ENCODE measurements around the gene TMEM184B.

TMEM184B gene

GRCh38 chr22:38304526-38304925 is 31.7 kb upstream of the TMEM184B start:
- no peak overlapping the region for H3K27ac ChIP-seq (ENCODE audit: low read length)
- no peak overlapping the region for H3K4me3 ChIP-seq (ENCODE audit: low read length)
- no peak for DNase-seq (ENCODE audit: low read depth, low spot score)
- H3K36me3 ChIP-seq (ENCODE audit: control insufficient read depth, insufficient read depth, low read length) = peaks cover 53% of the 10 kb centered on the region
- no CpG with 5 or more reads among the region's 13 CpGs for WGBS (ENCODE audit: insufficient coverage, insufficient read length)
- H3K9me3 ChIP-seq (ENCODE audit: control insufficient read depth, insufficient read depth, low read length) = no peaks in the 10 kb centered on the region
- H3K27me3 ChIP-seq (ENCODE audit: control insufficient read depth, insufficient read depth, low read length) = no peaks in the 10 kb centered on the region
- no peaks in the 10 kb centered on the region; the same call in 1 of the 2 replicates for H3K4me1 ChIP-seq (ENCODE audit: control insufficient read depth, insufficient read depth, low read length)

DNA sequence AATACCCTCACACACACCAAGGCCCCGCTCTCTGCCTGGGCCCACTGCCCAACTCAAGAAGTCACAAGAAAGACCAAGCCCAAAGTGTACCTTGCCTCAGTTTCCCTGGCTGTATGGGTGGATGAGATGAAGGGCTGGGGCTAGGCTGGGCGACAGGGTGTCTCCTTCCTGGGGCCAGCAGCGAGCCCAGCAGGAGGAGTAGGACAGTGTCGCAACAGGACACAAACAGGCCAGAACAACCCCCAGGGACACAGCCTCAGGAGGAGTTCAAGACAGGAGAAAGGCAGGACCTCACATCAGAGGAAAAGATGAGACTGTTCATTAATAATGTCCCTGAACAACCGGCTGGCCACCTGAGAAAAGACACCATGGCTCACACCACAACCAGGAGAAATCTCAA is 31.2 kb upstream of the TMEM184B start:
- no CpG with 5 or more reads among the region's 5 CpGs for WGBS (ENCODE audit: insufficient coverage, insufficient read length)
- Histone ChIP-seq H3K9me3 (ENCODE audit: control insufficient read depth, insufficient read depth, low read length) (no peaks in the 10 kb centered on the region), H3K27ac (ENCODE audit: low read length) (no peak overlapping the region), H3K4me1 (ENCODE audit: control insufficient read depth, insufficient read depth, low read length) (no peaks in the 10 kb centered on the region; the same call in 1 of the 2 replicates), H3K4me3 (ENCODE audit: low read length) (no peak overlapping the region), H3K36me3 (ENCODE audit: control insufficient read depth, insufficient read depth, low read length) (peaks cover 55% of the 10 kb centered on the region), H3K27me3 (ENCODE audit: control insufficient read depth, insufficient read depth, low read length) (no peaks in the 10 kb centered on the region)
- DNase-seq (ENCODE audit: low read depth, low spot score) = no peak

DNA sequence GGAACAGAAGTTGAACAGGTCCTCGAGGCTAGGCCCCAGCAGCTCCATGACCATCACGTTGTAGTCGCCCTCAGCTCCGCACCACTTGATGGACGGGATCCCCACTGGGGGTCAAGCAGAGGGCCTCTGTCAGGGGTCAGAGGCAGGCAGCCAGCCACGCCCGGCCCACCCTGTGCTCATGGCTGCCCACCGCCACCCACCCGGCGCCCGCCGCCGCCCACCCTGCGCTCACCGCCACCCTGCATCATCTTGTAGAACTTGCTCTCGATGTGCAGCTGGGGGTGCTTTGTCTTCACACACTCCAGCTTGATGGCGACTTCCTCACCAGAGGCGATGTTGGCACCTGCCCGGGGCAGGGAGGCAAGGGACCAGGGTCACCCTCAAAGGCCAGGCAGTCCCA is 30.1 kb upstream of the TMEM184B start:
- H3K9me3 ChIP-seq (ENCODE audit: control insufficient read depth, insufficient read depth, low read length) = no peaks in the 10 kb centered on the region
- no peaks in the 10 kb centered on the region for H3K4me1 ChIP-seq (ENCODE audit: control insufficient read depth, insufficient read depth, low read length)
- DNase-seq (ENCODE audit: low read depth, low spot score) = no peak
- no peaks in the 10 kb centered on the region for H3K27me3 ChIP-seq (ENCODE audit: control insufficient read depth, insufficient read depth, low read length)
- H3K36me3 ChIP-seq (ENCODE audit: control insufficient read depth, insufficient read depth, low read length) = peaks cover 59% of the 10 kb centered on the region
- no peak overlapping the region for H3K27ac ChIP-seq (ENCODE audit: low read length)
- H3K4me3 ChIP-seq (ENCODE audit: low read length) = no peak overlapping the region
- no CpG with 5 or more reads among the region's 19 CpGs for WGBS (ENCODE audit: insufficient coverage, insufficient read length)

GRCh38 chr22:38300946-38301345 is 28.1 kb upstream of the TMEM184B start:
- Histone ChIP-seq H3K9me3 (ENCODE audit: control insufficient read depth, insufficient read depth, low read length) (no peaks in the 10 kb centered on the region), H3K36me3 (ENCODE audit: control insufficient read depth, insufficient read depth, low read length) (peaks cover 78% of the 10 kb centered on the region), H3K4me1 (ENCODE audit: control insufficient read depth, insufficient read depth, low read length) (no peaks in the 10 kb centered on the region), H3K4me3 (ENCODE audit: low read length) (no peak overlapping the region), H3K27ac (ENCODE audit: low read length) (no peak overlapping the region), H3K27me3 (ENCODE audit: control insufficient read depth, insufficient read depth, low read length) (no peaks in the 10 kb centered on the region)
- no peak for DNase-seq (ENCODE audit: low read depth, low spot score)
- no CpG with 5 or more reads among the region's 3 CpGs for WGBS (ENCODE audit: insufficient coverage, insufficient read length)

DNA sequence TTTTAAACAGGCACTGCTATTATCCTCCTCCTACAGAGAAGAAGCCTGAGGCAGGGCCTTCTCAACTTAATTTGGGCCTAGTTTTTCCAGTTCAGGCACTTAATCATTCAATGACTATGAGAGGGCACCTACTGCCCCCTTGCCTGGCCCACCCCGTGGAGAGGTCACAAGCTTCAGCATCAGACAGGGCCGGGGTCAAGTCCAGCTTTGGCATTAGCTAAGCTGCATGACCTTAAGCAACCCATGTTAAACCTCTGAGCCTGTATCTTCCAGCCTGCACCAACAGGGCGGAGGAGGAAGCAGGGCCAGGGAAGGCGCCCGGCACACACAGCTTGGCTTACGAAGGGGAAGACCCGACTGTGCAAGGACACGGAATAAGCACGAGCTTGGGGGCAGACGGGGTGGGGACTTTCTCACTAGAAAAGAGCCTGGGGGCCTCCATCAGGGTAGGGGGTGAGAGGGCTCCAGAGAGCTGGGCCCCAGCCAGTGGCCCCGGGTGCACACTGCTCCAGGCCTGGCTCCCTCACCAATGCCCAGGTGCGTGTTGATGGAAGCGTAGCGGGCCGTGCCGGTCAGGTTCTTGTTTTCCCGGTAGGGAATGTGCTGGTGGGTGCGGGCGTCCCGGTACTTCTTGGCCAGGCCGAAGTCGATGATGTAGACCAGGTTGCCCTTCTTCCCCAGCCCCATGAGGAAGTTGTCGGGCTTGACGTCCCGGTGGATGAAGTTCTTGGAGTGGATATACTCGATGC is 27.6 kb upstream of the TMEM184B start:
- no peaks in the 10 kb centered on the region for H3K27me3 ChIP-seq (ENCODE audit: control insufficient read depth, insufficient read depth, low read length)
- H3K36me3 ChIP-seq (ENCODE audit: control insufficient read depth, insufficient read depth, low read length) = peaks cover 84% of the 10 kb centered on the region
- H3K4me3 ChIP-seq (ENCODE audit: low read length) = no peak overlapping the region
- WGBS (ENCODE audit: insufficient coverage, insufficient read length) = no CpG with 5 or more reads among the region's 26 CpGs
- H3K4me1 ChIP-seq (ENCODE audit: control insufficient read depth, insufficient read depth, low read length) = no peaks in the 10 kb centered on the region
- no peak overlapping the region for H3K27ac ChIP-seq (ENCODE audit: low read length)
- DNase-seq (ENCODE audit: low read depth, low spot score) = no peak
- H3K9me3 ChIP-seq (ENCODE audit: control insufficient read depth, insufficient read depth, low read length) = no peaks in the 10 kb centered on the region

DNA sequence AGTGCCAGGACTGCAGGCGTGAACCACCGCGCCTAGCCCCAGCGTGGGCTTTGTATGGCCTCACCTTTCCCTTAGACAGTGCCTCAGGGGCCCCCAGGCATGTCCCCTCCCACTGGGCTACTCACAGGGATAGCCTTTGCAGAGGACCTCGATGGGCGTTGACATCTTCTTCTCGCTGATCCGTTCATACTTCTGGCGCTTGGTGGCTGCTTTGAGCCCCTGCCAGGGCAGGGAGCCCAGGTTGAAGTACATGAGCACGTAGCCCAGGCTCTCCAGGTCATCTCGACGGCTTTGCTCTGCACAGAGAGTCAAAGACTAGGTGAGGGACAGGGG is 26.9 kb upstream of the TMEM184B start:
- no CpG with 5 or more reads among the region's 12 CpGs for WGBS (ENCODE audit: insufficient coverage, insufficient read length)
- Histone ChIP-seq H3K4me3 (ENCODE audit: low read length) (no peak overlapping the region), H3K4me1 (ENCODE audit: control insufficient read depth, insufficient read depth, low read length) (no peaks in the 10 kb centered on the region), H3K36me3 (ENCODE audit: control insufficient read depth, insufficient read depth, low read length) (peaks cover 88% of the 10 kb centered on the region), H3K9me3 (ENCODE audit: control insufficient read depth, insufficient read depth, low read length) (no peaks in the 10 kb centered on the region), H3K27ac (ENCODE audit: low read length) (no peak overlapping the region), H3K27me3 (ENCODE audit: control insufficient read depth, insufficient read depth, low read length) (no peaks in the 10 kb centered on the region)
- no peak for DNase-seq (ENCODE audit: low read depth, low spot score)

DNA sequence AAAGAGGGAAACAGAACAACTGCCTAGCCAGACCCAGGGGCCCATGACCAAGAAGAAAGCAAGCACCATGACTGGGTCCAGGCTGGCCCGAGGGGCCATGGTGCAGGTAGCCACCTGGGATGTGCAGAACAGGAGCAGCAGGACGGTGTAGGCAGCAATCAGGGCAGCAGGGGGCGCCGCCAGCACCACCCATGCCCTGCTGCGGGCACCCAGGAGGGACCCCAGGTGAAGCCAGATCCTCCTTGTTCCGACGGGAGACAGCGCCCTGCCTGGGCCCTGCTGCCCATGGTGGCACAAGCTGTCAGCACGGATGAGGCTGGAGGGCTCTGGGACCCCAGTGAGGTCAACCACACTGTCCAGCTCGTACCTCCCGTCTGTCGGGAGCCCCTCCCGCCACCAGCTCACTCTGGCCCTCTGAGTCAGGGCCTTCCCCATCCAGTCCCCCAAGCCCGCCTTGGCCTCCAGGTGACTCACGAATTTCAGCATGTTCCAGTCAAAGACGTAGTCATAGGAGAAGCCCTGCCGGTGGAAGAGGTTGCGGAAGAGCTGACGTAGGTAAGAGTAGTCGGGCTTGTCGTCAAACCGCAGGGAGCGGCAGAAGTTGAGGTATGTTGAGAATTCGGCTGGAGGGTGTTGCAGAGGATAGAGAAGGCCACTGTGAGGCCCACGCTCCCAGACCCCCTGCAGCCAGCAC is 25.6 kb upstream of the TMEM184B start:
- DNase-seq (ENCODE audit: low read depth, low spot score) = no peak
- H3K36me3 ChIP-seq (ENCODE audit: control insufficient read depth, insufficient read depth, low read length) = peaks cover 95% of the 10 kb centered on the region
- no peaks in the 10 kb centered on the region for H3K27me3 ChIP-seq (ENCODE audit: control insufficient read depth, insufficient read depth, low read length)
- no peaks in the 10 kb centered on the region for H3K4me1 ChIP-seq (ENCODE audit: control insufficient read depth, insufficient read depth, low read length)
- WGBS (ENCODE audit: insufficient coverage, insufficient read length) = no CpG with 5 or more reads among the region's 25 CpGs
- H3K9me3 ChIP-seq (ENCODE audit: control insufficient read depth, insufficient read depth, low read length) = no peaks in the 10 kb centered on the region
- H3K27ac ChIP-seq (ENCODE audit: low read length) = no peak overlapping the region
- no peak overlapping the region for H3K4me3 ChIP-seq (ENCODE audit: low read length)

GRCh38 chr22:38296372-38296771 is 23.6 kb upstream of the TMEM184B start:
- no peaks in the 10 kb centered on the region for H3K9me3 ChIP-seq (ENCODE audit: control insufficient read depth, insufficient read depth, low read length)
- no peak for DNase-seq (ENCODE audit: low read depth, low spot score)
- no CpG with 5 or more reads among the region's 4 CpGs for WGBS (ENCODE audit: insufficient coverage, insufficient read length)
- H3K4me3 ChIP-seq (ENCODE audit: low read length) = no peak overlapping the region
- no peak overlapping the region for H3K27ac ChIP-seq (ENCODE audit: low read length)
- H3K36me3 ChIP-seq (ENCODE audit: control insufficient read depth, insufficient read depth, low read length) = peaks cover 83% of the 10 kb centered on the region
- H3K27me3 ChIP-seq (ENCODE audit: control insufficient read depth, insufficient read depth, low read length) = no peaks in the 10 kb centered on the region
- H3K4me1 ChIP-seq (ENCODE audit: control insufficient read depth, insufficient read depth, low read length) = no peaks in the 10 kb centered on the region

- WGBS (ENCODE audit: insufficient coverage, insufficient read length) = no CpG with 5 or more reads among the region's 9 CpGs
- Histone ChIP-seq H3K4me3 (ENCODE audit: low read length) (no peak overlapping the region), H3K27ac (ENCODE audit: low read length) (no peak overlapping the region)
Observed at GRCh38 chr22:38295863-38296262, 23.1 kb upstream of the TMEM184B start.

GRCh38 chr22:38295339-38295738 is 22.5 kb upstream of the TMEM184B start:
- Histone ChIP-seq H3K4me3 (ENCODE audit: low read length) (no peak overlapping the region), H3K4me1 (ENCODE audit: control insufficient read depth, insufficient read depth, low read length) (no peaks in the 10 kb centered on the region), H3K27ac (ENCODE audit: low read length) (no peak overlapping the region), H3K9me3 (ENCODE audit: control insufficient read depth, insufficient read depth, low read length) (no peaks in the 10 kb centered on the region), H3K36me3 (ENCODE audit: control insufficient read depth, insufficient read depth, low read length) (peaks cover 78% of the 10 kb centered on the region), H3K27me3 (ENCODE audit: control insufficient read depth, insufficient read depth, low read length) (no peaks in the 10 kb centered on the region)
- WGBS (ENCODE audit: insufficient coverage, insufficient read length) = no CpG with 5 or more reads among the region's 6 CpGs
- DNase-seq (ENCODE audit: low read depth, low spot score) = no peak

More at GRCh38 chr22:38295863-38296262, 23.1 kb upstream of the TMEM184B start:
- no peak for DNase-seq (ENCODE audit: low read depth, low spot score)
- no peaks in the 10 kb centered on the region for H3K27me3 ChIP-seq (ENCODE audit: control insufficient read depth, insufficient read depth, low read length)
- H3K9me3 ChIP-seq (ENCODE audit: control insufficient read depth, insufficient read depth, low read length) = no peaks in the 10 kb centered on the region
- H3K36me3 ChIP-seq (ENCODE audit: control insufficient read depth, insufficient read depth, low read length) = peaks cover 83% of the 10 kb centered on the region
- H3K4me1 ChIP-seq (ENCODE audit: control insufficient read depth, insufficient read depth, low read length) = no peaks in the 10 kb centered on the region

DNA sequence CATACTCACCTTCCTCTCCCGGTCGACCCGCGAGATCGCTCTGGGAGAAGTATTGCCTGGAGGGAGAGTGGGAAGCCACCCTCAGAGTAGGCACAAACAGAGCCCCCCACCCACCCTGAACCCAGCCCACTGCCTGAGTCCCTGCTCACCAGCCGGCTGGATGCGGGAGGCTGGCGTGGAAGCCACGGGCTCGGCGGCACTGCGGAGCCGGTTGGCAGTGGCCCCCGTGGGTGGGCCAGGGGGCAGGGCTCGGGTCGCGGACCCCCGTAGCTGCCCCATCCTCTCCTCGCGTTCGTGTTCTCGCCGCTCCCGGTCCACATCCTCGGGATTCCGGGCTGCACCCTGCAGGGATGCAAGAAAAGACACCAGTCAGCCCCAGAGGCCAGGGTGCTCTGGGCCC is 21.4 kb upstream of the TMEM184B start:
- DNase-seq (ENCODE audit: low read depth, low spot score) = no peak
- H3K4me3 ChIP-seq (ENCODE audit: low read length) = no peak overlapping the region
- WGBS (ENCODE audit: insufficient coverage, insufficient read length) = no CpG with 5 or more reads among the region's 26 CpGs
- peaks cover 69% of the 10 kb centered on the region for H3K36me3 ChIP-seq (ENCODE audit: control insufficient read depth, insufficient read depth, low read length)
- no peaks in the 10 kb centered on the region for H3K27me3 ChIP-seq (ENCODE audit: control insufficient read depth, insufficient read depth, low read length)
- no peaks in the 10 kb centered on the region for H3K4me1 ChIP-seq (ENCODE audit: control insufficient read depth, insufficient read depth, low read length)
- no peaks in the 10 kb centered on the region for H3K9me3 ChIP-seq (ENCODE audit: control insufficient read depth, insufficient read depth, low read length)
- H3K27ac ChIP-seq (ENCODE audit: low read length) = no peak overlapping the region
